ENCODE measurements around the gene HIC1. TPM values are rescaled to one million over a fixed set of nuclear protein-coding genes. Genes with fewer than 3 reads are reported as not detected.

The HIC1 gene
- total RNA-seq, 3 donors from 2014 or later: 18.9 to 60.9 (median 31.5) TPM

GRCh38 chr17:2033153-2033552 lies 21.8 kb upstream of the HIC1 start:
- peaks cover 24% of the 10 kb centered on the region for H3K4me1 Mint-ChIP-seq (ENCODE audit: low read depth)
- H3K27me3 Mint-ChIP-seq (ENCODE audit: low read depth): peaks cover 4% of the 10 kb centered on the region
- no peak for ATAC-seq

GRCh38 chr17:2034157-2034556 lies 20.7 kb upstream of the HIC1 start:
- H3K4me3 Mint-ChIP-seq: no peak overlapping the region
- H3K36me3 Mint-ChIP-seq (ENCODE audit: insufficient read depth): peaks cover 19% of the 10 kb centered on the region
- H3K27me3 Mint-ChIP-seq (ENCODE audit: low read depth): no peaks in the 10 kb centered on the region
- ATAC-seq: no peak
- no peaks in the 10 kb centered on the region for H3K9me3 Mint-ChIP-seq
- H3K4me1 Mint-ChIP-seq (ENCODE audit: low read depth): peaks cover 24% of the 10 kb centered on the region
- no peak for DNase-seq

More at GRCh38 chr17:2033153-2033552, 21.8 kb upstream of the HIC1 start:
- H3K9me3 Mint-ChIP-seq: no peaks in the 10 kb centered on the region
- H3K36me3 Mint-ChIP-seq (ENCODE audit: insufficient read depth): peaks cover 14% of the 10 kb centered on the region
- no peak overlapping the region for H3K4me3 Mint-ChIP-seq
- DNase-seq: no peak

- no peak for DNase-seq
- no peaks in the 10 kb centered on the region for H3K27me3 Mint-ChIP-seq (ENCODE audit: low read depth)
- peaks cover 21% of the 10 kb centered on the region for H3K4me1 Mint-ChIP-seq (ENCODE audit: low read depth)
- no peaks in the 10 kb centered on the region for H3K9me3 Mint-ChIP-seq
- H3K36me3 Mint-ChIP-seq (ENCODE audit: insufficient read depth): peaks cover 21% of the 10 kb centered on the region
- no peak for ATAC-seq
- no peak overlapping the region for H3K4me3 Mint-ChIP-seq
Observed at GRCh38 chr17:2034806-2035540, 19.9 kb upstream of the HIC1 start.

- ATAC-seq (no peak), DNase-seq (no peak)
- Mint-ChIP-seq H3K9me3 (no peaks in the 10 kb centered on the region), H3K27me3 (ENCODE audit: low read depth) (no peaks in the 10 kb centered on the region), H3K4me3 (no peak overlapping the region), H3K36me3 (ENCODE audit: insufficient read depth) (peaks cover 23% of the 10 kb centered on the region), H3K4me1 (ENCODE audit: low read depth) (peaks cover 19% of the 10 kb centered on the region)
Observed at GRCh38 chr17:2035541-2036488, 19.1 kb upstream of the HIC1 start.

GRCh38 chr17:2037155-2037554 lies 17.7 kb upstream of the HIC1 start:
- Mint-ChIP-seq H3K4me3 (no peak overlapping the region), H3K36me3 (ENCODE audit: insufficient read depth) (peaks cover 23% of the 10 kb centered on the region), H3K4me1 (ENCODE audit: low read depth) (peaks cover 16% of the 10 kb centered on the region), H3K27me3 (ENCODE audit: low read depth) (no peaks in the 10 kb centered on the region), H3K9me3 (no peaks in the 10 kb centered on the region)
- ATAC-seq (no peak), DNase-seq (no peak)

- Mint-ChIP-seq H3K36me3 (ENCODE audit: insufficient read depth) (peaks cover 33% of the 10 kb centered on the region), H3K4me3 (no peak overlapping the region), H3K27me3 (ENCODE audit: low read depth) (no peaks in the 10 kb centered on the region), H3K4me1 (ENCODE audit: low read depth) (peaks cover 19% of the 10 kb centered on the region), H3K9me3 (no peaks in the 10 kb centered on the region)
- no peak for DNase-seq
- no peak for ATAC-seq
Observed at GRCh38 chr17:2040219-2040827, 14.6 kb upstream of the HIC1 start.

GRCh38 chr17:2040942-2041560 lies 13.9 kb upstream of the HIC1 start:
- H3K4me1 Mint-ChIP-seq (ENCODE audit: low read depth): peaks cover 19% of the 10 kb centered on the region
- H3K36me3 Mint-ChIP-seq (ENCODE audit: insufficient read depth): peaks cover 32% of the 10 kb centered on the region
- H3K9me3 Mint-ChIP-seq: no peaks in the 10 kb centered on the region
- peak overlapping the region; percentile 50 for H3K4me3 Mint-ChIP-seq
- no peaks in the 10 kb centered on the region for H3K27me3 Mint-ChIP-seq (ENCODE audit: low read depth)
- ATAC-seq: no peak
- DNase-seq: no peak

- ATAC-seq: peak; percentile 94
- DNase-seq: peak; percentile 97
- H3K27me3 Mint-ChIP-seq (ENCODE audit: low read depth): no peaks in the 10 kb centered on the region
- H3K4me1 Mint-ChIP-seq (ENCODE audit: low read depth): peaks cover 19% of the 10 kb centered on the region
- H3K9me3 Mint-ChIP-seq: no peaks in the 10 kb centered on the region
- H3K4me3 Mint-ChIP-seq: peak within 1 kb of the TSS; percentile 92
- peaks cover 25% of the 10 kb centered on the region for H3K36me3 Mint-ChIP-seq (ENCODE audit: insufficient read depth)
Observed at GRCh38 chr17:2041561-2042389, 13.1 kb upstream of the HIC1 start, which contains the start of gene OVCA2. OVCA2 (plus strand) TSS chr17:2042022; CDS start chr17:2042048, 26 bp downstream.

GRCh38 chr17:2042390-2042847 lies 12.5 kb upstream of the HIC1 start:
- no peak for ATAC-seq
- no peaks in the 10 kb centered on the region for H3K27me3 Mint-ChIP-seq (ENCODE audit: low read depth)
- no peaks in the 10 kb centered on the region for H3K9me3 Mint-ChIP-seq
- peaks cover 19% of the 10 kb centered on the region for H3K4me1 Mint-ChIP-seq (ENCODE audit: low read depth)
- peaks cover 22% of the 10 kb centered on the region for H3K36me3 Mint-ChIP-seq (ENCODE audit: insufficient read depth)
- peak overlapping the region; percentile 92 for H3K4me3 Mint-ChIP-seq
- no peak for DNase-seq

GRCh38 chr17:2042933-2043332 lies 12.0 kb upstream of the HIC1 start:
- Mint-ChIP-seq H3K36me3 (ENCODE audit: insufficient read depth) (peaks cover 19% of the 10 kb centered on the region), H3K4me1 (ENCODE audit: low read depth) (peaks cover 19% of the 10 kb centered on the region), H3K4me3 (peak overlapping the region; percentile 92), H3K27me3 (ENCODE audit: low read depth) (no peaks in the 10 kb centered on the region), H3K9me3 (no peaks in the 10 kb centered on the region)
- no peak for DNase-seq
- ATAC-seq: no peak

- DNase-seq (no peak), ATAC-seq (no peak)
- Mint-ChIP-seq H3K4me1 (ENCODE audit: low read depth) (peaks cover 23% of the 10 kb centered on the region), H3K9me3 (no peaks in the 10 kb centered on the region), H3K4me3 (peak overlapping the region; percentile 92), H3K36me3 (ENCODE audit: insufficient read depth) (peaks cover 15% of the 10 kb centered on the region), H3K27me3 (ENCODE audit: low read depth) (no peaks in the 10 kb centered on the region)
Observed at GRCh38 chr17:2043785-2044184, 11.1 kb upstream of the HIC1 start.

GRCh38 chr17:2044263-2044894 lies 10.5 kb upstream of the HIC1 start:
- Mint-ChIP-seq H3K27me3 (ENCODE audit: low read depth) (no peaks in the 10 kb centered on the region), H3K9me3 (no peaks in the 10 kb centered on the region), H3K4me3 (no peak overlapping the region), H3K4me1 (ENCODE audit: low read depth) (peaks cover 29% of the 10 kb centered on the region), H3K36me3 (ENCODE audit: insufficient read depth) (peaks cover 14% of the 10 kb centered on the region)
- DNase-seq (no peak), ATAC-seq (no peak)

- ATAC-seq (no peak), DNase-seq (no peak)
- peaks cover 27% of the 10 kb centered on the region for H3K4me1 Mint-ChIP-seq (ENCODE audit: low read depth)
- H3K4me3 Mint-ChIP-seq: no peak overlapping the region
- H3K27me3 Mint-ChIP-seq (ENCODE audit: low read depth): peaks cover 5% of the 10 kb centered on the region
- H3K9me3 Mint-ChIP-seq: no peaks in the 10 kb centered on the region
- H3K36me3 Mint-ChIP-seq (ENCODE audit: insufficient read depth): peaks cover 11% of the 10 kb centered on the region
Observed at GRCh38 chr17:2047590-2047989, 7.3 kb upstream of the HIC1 start.
